Measurements from ENCODE around the gene FAM124B. TPM values are rescaled to one million over a fixed set of nuclear protein-coding genes. Genes with fewer than 3 reads are reported as not detected.

The FAM124B gene
- total and polyA plus RNA-seq, 2 donors (not counting 1 experiment from before 2014, with no cell fraction given) = 0.13 to 0.34 TPM

DNA sequence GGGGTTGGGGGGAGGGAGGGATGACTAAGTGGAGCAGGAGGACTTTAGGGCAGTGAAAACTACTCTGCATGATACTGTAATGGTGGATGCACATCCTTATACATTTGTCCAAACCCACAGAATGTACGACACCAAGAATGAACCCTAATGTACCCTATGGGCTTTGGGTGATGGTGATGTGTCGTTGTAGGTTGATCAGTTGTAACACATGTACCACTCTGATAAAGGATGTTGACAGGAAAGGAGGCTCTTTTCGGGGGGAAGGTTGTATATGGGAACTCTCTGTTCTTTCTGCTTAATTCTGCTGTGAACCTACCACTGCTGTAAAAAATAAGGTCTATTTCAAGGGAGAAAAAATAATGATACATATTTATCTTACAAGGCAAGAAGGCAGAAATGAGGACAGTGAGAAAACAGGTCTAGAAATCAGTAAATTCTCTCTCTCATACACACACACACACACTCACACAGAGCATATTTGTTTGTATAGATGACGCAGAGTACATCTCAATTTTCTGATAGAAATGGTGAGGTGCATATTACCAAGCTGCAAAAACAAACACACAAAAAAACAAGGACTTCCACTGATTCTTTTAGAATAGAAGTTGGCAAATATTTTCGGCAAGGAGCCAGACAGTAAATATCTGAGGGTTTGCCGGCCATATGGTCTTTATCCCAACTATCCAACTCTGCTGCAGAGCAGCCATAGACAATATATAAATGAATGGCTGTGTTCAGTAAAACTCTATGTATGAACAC lies 20.2 kb downstream of the FAM124B start:
- TF ChIP-seq EZH2 (IDR thresholded peaks at IDR 0.05; ENCODE audit: borderline replicate concordance, insufficient read depth, low read depth, low read length, poor library complexity, severe bottlenecking) = no peak
- TF ChIP-seq, protein P1, sequence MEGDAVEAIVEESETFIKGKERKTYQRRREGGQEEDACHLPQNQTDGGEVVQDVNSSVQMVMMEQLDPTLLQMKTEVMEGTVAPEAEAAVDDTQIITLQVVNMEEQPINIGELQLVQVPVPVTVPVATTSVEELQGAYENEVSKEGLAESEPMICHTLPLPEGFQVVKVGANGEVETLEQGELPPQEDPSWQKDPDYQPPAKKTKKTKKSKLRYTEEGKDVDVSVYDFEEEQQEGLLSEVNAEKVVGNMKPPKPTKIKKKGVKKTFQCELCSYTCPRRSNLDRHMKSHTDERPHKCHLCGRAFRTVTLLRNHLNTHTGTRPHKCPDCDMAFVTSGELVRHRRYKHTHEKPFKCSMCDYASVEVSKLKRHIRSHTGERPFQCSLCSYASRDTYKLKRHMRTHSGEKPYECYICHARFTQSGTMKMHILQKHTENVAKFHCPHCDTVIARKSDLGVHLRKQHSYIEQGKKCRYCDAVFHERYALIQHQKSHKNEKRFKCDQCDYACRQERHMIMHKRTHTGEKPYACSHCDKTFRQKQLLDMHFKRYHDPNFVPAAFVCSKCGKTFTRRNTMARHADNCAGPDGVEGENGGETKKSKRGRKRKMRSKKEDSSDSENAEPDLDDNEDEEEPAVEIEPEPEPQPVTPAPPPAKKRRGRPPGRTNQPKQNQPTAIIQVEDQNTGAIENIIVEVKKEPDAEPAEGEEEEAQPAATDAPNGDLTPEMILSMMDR (IDR thresholded peaks at IDR 0.05) = no peak
- Mint-ChIP-seq H3K9me3 (ENCODE audit: insufficient read depth) (no peaks in the 10 kb centered on the region), H3K4me3 (no peak overlapping the region), H3K27me3 (no peaks in the 10 kb centered on the region), H3K4me1 (peaks cover 14% of the 10 kb centered on the region), H3K27ac (no peak overlapping the region)
- H2AFZ ChIP-seq (ENCODE audit: insufficient read depth, low read depth, low read length, poor library complexity, severe bottlenecking) = no peak overlapping the region
- ATAC-seq (ENCODE audit: low read depth) (no peak), DNase-seq (no peak)
- no peaks in the 10 kb centered on the region for H4K20me1 ChIP-seq (ENCODE audit: control insufficient read depth, insufficient read depth, low read length, poor library complexity, severe bottlenecking)
- intact Hi-C loops (cut with micrococcal nuclease) = no loop called here
- no peak overlapping the region for H3K27ac ChIP-seq (ENCODE audit: low read length in 2 of 2)
- H3K9me3 ChIP-seq (ENCODE audit: control extremely low read depth in 1 of 3, control insufficient read depth in 2 of 3, insufficient read depth in 1 of 3, low read length in 2 of 3) = no peaks in the 10 kb centered on the region
- H3K4me3 ChIP-seq (ENCODE audit: control extremely low read depth in 1 of 5, extremely low read depth in 1 of 5, insufficient read depth in 1 of 5, low read depth in 2 of 5, low read length in 4 of 5) = no peak overlapping the region
- ChIA-PET CTCF (interaction anchor here (4.1 kb wide), 1 partner anchor 13 kb away, joined by 17 read pairs; no protein-coding TSS in a partner anchor), POLR2A (no interaction called here)
- WGBS (ENCODE audit: insufficient coverage) = no CpG with 5 or more reads among the region's 6 CpGs
- no peaks in the 10 kb centered on the region for H3K36me3 ChIP-seq (replicated peaks in 1 of 2; ENCODE audit: control extremely low read depth in 1 of 2, control insufficient read depth in 1 of 2, extremely low read depth in 1 of 2, insufficient read depth in 2 of 2, low read length in 1 of 2)
- no peak overlapping the region for H3K9ac ChIP-seq (ENCODE audit: low read length)
- peaks cover 3 to 11% of the 10 kb centered on the region in 2 donors for H3K4me1 ChIP-seq (ENCODE audit: control insufficient read depth in 2 of 2, insufficient read depth in 2 of 2, low read length in 2 of 2)
- no peak overlapping the region for H3K4me2 ChIP-seq (replicated peaks; ENCODE audit: low read depth, low read length, poor library complexity, severe bottlenecking)
- H3K79me2 ChIP-seq (ENCODE audit: control insufficient read depth, insufficient read depth, low read length) = no peaks in the 10 kb centered on the region
- no peaks in the 10 kb centered on the region for H3K27me3 ChIP-seq (replicated peaks in 1 of 4; ENCODE audit: control extremely low read depth in 1 of 4, control insufficient read depth in 3 of 4, insufficient read depth in 4 of 4, low read length in 3 of 4)

DNA sequence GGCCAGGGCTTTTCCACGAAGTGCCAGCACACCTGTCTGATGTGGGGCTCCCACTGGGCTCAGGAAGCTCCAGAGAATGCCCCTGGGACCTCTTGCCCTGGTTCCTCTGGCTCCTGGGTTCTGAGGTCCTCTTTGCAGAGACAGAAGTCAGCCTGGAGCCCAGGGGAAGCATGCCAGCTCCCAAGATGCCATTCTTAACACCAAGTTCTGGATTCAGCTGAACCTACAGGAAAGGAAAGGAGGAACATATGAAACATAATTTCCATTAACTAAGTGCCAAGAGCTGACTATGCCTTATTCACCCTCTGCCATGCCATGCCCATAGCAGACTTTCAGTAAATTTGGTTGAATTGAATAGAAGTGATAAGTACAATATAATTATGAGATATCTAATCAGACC lies 21.9 kb downstream of the FAM124B start:
- no peak overlapping the region for H3K27ac Mint-ChIP-seq
- H3K4me3 Mint-ChIP-seq = no peak overlapping the region
- TF ChIP-seq, protein P1 (IDR thresholded peaks at IDR 0.05) = no peak
- TF ChIP-seq EZH2 (IDR thresholded peaks at IDR 0.05; ENCODE audit: borderline replicate concordance, insufficient read depth, low read depth, low read length, poor library complexity, severe bottlenecking) = no peak
- Histone ChIP-seq H3K27me3 (replicated peaks in 1 of 4; ENCODE audit: control extremely low read depth in 1 of 4, control insufficient read depth in 3 of 4, insufficient read depth in 4 of 4, low read length in 3 of 4) (no peaks in the 10 kb centered on the region), H3K4me3 (ENCODE audit: control extremely low read depth in 1 of 5, extremely low read depth in 1 of 5, insufficient read depth in 1 of 5, low read depth in 2 of 5, low read length in 4 of 5) (no peak overlapping the region), H3K9ac (ENCODE audit: low read length) (no peak overlapping the region), H3K27ac (ENCODE audit: low read length in 2 of 2) (no peak overlapping the region), H2AFZ (ENCODE audit: insufficient read depth, low read depth, low read length, poor library complexity, severe bottlenecking) (no peak overlapping the region), H4K20me1 (ENCODE audit: control insufficient read depth, insufficient read depth, low read length, poor library complexity, severe bottlenecking) (no peaks in the 10 kb centered on the region), H3K4me1 (ENCODE audit: control insufficient read depth in 2 of 2, insufficient read depth in 2 of 2, low read length in 2 of 2) (peaks cover 3 to 11% of the 10 kb centered on the region in 2 donors), H3K79me2 (ENCODE audit: control insufficient read depth, insufficient read depth, low read length) (no peaks in the 10 kb centered on the region), H3K9me3 (ENCODE audit: control extremely low read depth in 1 of 3, control insufficient read depth in 2 of 3, insufficient read depth in 1 of 3, low read length in 2 of 3) (no peaks in the 10 kb centered on the region), H3K36me3 (replicated peaks in 1 of 2; ENCODE audit: control extremely low read depth in 1 of 2, control insufficient read depth in 1 of 2, extremely low read depth in 1 of 2, insufficient read depth in 2 of 2, low read length in 1 of 2) (no peaks in the 10 kb centered on the region), H3K4me2 (replicated peaks; ENCODE audit: low read depth, low read length, poor library complexity, severe bottlenecking) (no peak overlapping the region)
- no peaks in the 10 kb centered on the region for H3K9me3 Mint-ChIP-seq (ENCODE audit: insufficient read depth)
- peaks cover 14% of the 10 kb centered on the region for H3K4me1 Mint-ChIP-seq
- no peak for ATAC-seq (ENCODE audit: low read depth)
- ChIA-PET POLR2A (no interaction called here), CTCF (interaction anchor here (4.1 kb wide), 1 partner anchor 11 kb away, joined by 17 read pairs; no protein-coding TSS in a partner anchor)
- H3K27me3 Mint-ChIP-seq = no peaks in the 10 kb centered on the region
- DNase-seq = no peak
- intact Hi-C loops (cut with micrococcal nuclease) = no loop called here
- WGBS (ENCODE audit: insufficient coverage) = 83% methylated on average over 1 of the region's 1 CpG

All from B cell (primary cell).